IMR-90 (cell line): Measurements from ENCODE around the gene ALDH7A1.
A peak's percentile ranks its signal among the peaks of the same experiment; 100 is the strongest.

Experiments used
- BHLHE40 ChIP-seq: fragments of 150-350 bp; IDR thresholded peaks from 2 replicates; pipeline ENCODE4 v1.6.1; 2016; ENCODE audit warnings: mild to moderate bottlenecking, low read depth, low read length
- CEBPB ChIP-seq: IDR thresholded peaks from 2 replicates; pipeline ENCODE4 v1.6.1; 2012; ENCODE audit warnings: low read depth, low read length, improper control_type of control experiment
- FOS ChIP-seq: fragments of 150-350 bp; IDR thresholded peaks from 2 replicates; pipeline ENCODE4 v1.6.1; 2016; ENCODE audit warnings: low read depth, low read length
- MAFK ChIP-seq: IDR thresholded peaks from 2 replicates; pipeline ENCODE4 v1.6.1; 2012; ENCODE audit warnings: low read depth, low read length, improper control_type of control experiment
- MAZ ChIP-seq: IDR thresholded peaks from 2 replicates; pipeline ENCODE4 v1.6.1; 2012; ENCODE audit warnings: low read depth, mild to moderate bottlenecking, low read length, improper control_type of control experiment, moderate library complexity, borderline replicate concordance
- POLR2A ChIP-seq: IDR thresholded peaks from 2 replicates; pipeline ENCODE4 v1.6.1; 2012; ENCODE audit warnings: mild to moderate bottlenecking, low read depth, low read length
- RAD21 ChIP-seq: IDR thresholded peaks from 2 replicates; pipeline ENCODE4 v1.6.1; 2012; ENCODE audit warnings: low read length, improper control_type of control experiment
- RCOR1 ChIP-seq: IDR thresholded peaks from 2 replicates; pipeline ENCODE4 v1.6.1; 2012; ENCODE audit warnings: mild to moderate bottlenecking, low read length, improper control_type of control experiment; ENCODE audit not compliant: insufficient replicate concordance
- TF ChIP-seq, protein P1 (sequence below): conservative IDR thresholded peaks from 2 replicates; pipeline ENCODE4 v1.5.1; 2012; ENCODE audit warnings: mild to moderate bottlenecking, low read depth, low read length, improper control_type of control experiment
- TF ChIP-seq, protein P2 (sequence below): fragments of 150-350 bp; IDR thresholded peaks from 2 replicates; pipeline ENCODE4 v1.6.1; 2016; ENCODE audit warnings: low read depth, mild to moderate bottlenecking, low read length, moderate library complexity, borderline replicate concordance

DNA sequence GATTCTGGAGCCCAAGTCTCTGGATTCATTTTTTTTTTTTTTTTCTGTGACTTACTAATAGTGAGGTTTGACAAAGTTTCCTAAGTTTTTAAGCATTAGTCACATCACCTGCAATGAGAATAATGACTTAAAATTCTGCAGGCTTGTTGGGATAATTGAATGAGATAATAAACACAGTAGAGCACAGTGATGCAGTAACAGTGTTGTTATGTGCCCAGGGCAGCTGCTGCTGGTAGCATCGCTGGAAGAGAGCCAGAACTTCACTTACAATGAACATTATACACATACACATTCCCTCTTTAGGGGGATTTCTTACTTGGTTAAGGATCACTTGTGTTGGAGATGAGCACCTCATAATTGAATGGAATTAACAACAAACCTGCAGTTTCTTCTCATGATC is 78.9 kb downstream of the ALDH7A1 start:
- TF ChIP-seq, protein P1, sequence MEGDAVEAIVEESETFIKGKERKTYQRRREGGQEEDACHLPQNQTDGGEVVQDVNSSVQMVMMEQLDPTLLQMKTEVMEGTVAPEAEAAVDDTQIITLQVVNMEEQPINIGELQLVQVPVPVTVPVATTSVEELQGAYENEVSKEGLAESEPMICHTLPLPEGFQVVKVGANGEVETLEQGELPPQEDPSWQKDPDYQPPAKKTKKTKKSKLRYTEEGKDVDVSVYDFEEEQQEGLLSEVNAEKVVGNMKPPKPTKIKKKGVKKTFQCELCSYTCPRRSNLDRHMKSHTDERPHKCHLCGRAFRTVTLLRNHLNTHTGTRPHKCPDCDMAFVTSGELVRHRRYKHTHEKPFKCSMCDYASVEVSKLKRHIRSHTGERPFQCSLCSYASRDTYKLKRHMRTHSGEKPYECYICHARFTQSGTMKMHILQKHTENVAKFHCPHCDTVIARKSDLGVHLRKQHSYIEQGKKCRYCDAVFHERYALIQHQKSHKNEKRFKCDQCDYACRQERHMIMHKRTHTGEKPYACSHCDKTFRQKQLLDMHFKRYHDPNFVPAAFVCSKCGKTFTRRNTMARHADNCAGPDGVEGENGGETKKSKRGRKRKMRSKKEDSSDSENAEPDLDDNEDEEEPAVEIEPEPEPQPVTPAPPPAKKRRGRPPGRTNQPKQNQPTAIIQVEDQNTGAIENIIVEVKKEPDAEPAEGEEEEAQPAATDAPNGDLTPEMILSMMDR, result no peak
- TF ChIP-seq RCOR1 (no peak), MAFK (no peak), CEBPB (peak; percentile 18; the same call in 1 of the 2 replicates), FOS (no peak), POLR2A (no peak), RAD21 (no peak), MAZ (no peak), BHLHE40 (0 out of 2 replicates have a peak, but pooled peaks have one; percentile 43)
- TF ChIP-seq, protein P2, sequence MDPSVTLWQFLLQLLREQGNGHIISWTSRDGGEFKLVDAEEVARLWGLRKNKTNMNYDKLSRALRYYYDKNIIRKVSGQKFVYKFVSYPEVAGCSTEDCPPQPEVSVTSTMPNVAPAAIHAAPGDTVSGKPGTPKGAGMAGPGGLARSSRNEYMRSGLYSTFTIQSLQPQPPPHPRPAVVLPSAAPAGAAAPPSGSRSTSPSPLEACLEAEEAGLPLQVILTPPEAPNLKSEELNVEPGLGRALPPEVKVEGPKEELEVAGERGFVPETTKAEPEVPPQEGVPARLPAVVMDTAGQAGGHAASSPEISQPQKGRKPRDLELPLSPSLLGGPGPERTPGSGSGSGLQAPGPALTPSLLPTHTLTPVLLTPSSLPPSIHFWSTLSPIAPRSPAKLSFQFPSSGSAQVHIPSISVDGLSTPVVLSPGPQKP, result no peak
